Measurements from ENCODE around the gene NOD1.
A peak's percentile ranks its signal among the peaks of the same experiment; 100 is the strongest.
"Not testable (repeated sequence)": the region's sequence is repeated elsewhere in the genome, so short reads cannot be mapped to it uniquely, and the experiment has no call there.

NOD1 gene, protein sequence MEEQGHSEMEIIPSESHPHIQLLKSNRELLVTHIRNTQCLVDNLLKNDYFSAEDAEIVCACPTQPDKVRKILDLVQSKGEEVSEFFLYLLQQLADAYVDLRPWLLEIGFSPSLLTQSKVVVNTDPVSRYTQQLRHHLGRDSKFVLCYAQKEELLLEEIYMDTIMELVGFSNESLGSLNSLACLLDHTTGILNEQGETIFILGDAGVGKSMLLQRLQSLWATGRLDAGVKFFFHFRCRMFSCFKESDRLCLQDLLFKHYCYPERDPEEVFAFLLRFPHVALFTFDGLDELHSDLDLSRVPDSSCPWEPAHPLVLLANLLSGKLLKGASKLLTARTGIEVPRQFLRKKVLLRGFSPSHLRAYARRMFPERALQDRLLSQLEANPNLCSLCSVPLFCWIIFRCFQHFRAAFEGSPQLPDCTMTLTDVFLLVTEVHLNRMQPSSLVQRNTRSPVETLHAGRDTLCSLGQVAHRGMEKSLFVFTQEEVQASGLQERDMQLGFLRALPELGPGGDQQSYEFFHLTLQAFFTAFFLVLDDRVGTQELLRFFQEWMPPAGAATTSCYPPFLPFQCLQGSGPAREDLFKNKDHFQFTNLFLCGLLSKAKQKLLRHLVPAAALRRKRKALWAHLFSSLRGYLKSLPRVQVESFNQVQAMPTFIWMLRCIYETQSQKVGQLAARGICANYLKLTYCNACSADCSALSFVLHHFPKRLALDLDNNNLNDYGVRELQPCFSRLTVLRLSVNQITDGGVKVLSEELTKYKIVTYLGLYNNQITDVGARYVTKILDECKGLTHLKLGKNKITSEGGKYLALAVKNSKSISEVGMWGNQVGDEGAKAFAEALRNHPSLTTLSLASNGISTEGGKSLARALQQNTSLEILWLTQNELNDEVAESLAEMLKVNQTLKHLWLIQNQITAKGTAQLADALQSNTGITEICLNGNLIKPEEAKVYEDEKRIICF

DNA sequence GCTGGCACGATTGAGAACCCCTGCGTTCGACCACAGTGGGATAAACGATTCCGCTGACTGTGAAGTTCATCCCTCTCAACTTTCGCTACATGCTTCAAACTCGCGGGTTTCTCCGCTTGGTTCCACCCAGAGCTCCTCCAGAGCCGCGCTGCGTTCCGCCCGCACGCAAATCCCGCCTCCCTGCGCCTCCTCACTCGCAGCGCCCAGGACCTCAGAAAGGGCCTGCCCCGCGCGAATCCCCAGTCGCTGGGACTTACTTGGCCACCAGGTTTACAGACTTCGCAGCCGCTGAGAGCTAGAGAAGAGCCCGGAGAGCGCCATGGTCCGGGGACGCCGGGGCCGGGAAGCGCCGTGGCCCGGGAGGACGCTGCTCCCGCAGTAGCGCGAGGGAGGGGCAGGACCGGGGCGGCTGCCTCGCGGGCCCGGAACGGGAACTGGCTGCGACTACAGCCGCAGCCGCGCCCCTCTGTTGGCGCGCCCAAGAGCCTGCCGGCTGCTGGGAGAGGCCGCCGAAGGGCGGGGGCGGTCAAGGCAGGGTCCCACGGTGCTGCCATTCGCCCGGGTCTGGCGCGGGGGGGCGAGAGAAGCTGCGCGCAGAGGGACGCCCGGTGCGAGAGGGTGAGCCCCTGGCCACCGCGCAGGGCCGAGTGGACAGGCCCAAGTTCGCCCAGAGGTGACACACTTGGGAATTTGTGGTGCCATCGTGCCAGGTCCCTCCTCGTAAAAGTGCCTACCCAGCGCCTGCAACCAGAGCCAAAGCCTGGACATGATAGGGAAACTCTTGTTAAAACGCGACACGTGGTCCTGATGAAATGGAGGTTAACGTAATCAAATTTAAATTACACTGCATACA is at the start of gene NOD1:
TSS of gene NOD1 (minus strand) at position 436 of the 853 bp plus-strand sequence. CDS start 21,863 bp downstream, outside the sequence.
- DNase-seq, result peak; percentile 80

DNA sequence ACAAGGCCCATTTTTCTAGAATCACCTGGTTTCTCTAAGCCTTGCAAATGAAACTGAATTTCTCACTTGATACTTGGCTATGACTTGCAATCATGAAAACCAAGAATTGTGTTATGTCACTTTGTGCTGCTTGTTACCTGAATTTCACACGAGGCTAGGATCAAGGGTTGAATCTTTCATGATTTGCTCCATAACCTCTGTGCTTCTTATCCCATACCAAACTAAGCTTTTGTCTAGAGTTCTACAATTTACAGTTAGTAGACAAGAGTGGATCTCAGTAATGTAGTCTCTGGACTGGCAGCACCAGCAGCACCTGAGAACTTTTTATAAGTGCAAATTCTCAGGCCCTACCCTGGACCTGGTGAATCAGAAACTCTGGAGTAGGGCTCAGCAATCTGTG is 48.7 kb upstream of the NOD1 start:
- DNase-seq, result not testable (repeated sequence)

DNA sequence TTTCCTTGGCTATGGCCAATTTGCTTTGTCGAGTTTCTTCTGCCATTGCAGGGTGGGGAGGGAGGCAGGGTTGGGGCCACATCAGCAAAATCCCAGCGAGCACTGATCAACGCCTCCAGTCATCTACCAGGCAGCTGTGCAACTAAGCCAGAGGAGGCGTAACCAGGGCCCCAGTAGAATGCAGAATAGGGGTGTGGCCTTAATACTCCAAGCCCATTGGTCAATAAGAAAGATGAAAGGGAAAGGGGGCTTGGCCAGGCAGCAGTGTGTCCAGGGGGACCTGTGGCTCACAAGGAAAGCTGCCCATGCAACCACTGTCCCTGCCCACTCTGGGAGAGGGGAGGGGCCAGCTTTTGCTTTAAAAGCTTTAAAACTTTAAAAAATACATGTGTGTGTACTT is 47.6 kb upstream of the NOD1 start:
- DNase-seq, result no peak

DNA sequence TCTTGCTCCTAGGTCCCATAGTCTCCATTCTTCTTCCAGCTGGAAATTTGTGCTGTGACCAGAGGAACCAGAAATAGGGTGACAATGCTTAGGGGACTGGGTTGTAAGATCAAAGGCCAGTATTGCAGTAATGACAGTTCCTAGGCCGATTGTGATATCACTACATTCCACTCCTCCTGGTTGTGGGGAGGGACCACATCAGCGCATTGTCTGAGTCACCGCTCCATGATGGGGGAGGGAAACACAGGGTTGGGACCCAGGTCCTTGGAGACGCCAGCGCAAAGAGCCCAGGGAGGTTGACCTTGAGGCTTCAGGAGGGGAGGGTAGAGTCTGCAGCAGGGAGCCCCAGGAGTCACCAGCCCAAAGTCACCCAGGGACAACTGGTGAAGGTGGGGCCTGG is 46.8 kb upstream of the NOD1 start:
- no peak for DNase-seq

DNA sequence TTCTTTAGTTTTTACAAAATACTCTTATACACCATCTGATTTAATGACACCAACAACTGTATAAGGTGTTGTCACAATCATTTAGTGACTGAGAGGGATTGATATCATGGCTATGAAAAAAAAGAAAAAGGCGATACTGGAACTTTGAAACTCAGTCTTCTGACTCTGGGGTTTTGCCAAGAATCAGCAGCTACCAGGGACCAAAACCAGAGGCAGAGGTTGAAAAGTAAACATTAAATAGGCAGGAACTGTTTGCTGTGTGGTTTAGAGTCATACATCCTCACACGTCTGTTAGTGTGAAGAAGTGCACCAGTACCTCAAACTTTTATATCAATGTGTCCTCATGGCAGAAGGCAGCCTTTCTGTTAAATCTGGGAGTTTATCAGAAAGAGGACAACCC is 46.0 kb upstream of the NOD1 start:
- DNase-seq, result no peak

DNA sequence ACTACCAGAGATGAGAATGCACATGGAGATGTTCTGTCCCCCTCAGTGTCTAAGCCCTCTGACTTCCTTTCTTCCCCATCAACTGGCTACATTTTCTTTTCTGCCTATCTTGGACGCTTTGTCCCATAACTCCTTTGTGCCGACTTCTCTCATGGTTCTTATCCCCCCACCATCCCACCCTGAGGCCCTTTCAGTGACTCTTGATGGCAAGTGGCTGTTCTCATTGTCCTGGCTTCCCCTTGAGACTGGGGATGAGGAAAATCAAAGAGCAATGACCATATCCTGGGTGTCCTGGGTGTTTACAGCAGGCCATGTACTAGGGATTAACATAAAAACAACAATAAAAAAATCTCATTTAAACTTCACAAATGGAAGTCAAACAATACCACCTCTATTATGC is 44.9 kb upstream of the NOD1 start:
- DNase-seq, result no peak

DNA sequence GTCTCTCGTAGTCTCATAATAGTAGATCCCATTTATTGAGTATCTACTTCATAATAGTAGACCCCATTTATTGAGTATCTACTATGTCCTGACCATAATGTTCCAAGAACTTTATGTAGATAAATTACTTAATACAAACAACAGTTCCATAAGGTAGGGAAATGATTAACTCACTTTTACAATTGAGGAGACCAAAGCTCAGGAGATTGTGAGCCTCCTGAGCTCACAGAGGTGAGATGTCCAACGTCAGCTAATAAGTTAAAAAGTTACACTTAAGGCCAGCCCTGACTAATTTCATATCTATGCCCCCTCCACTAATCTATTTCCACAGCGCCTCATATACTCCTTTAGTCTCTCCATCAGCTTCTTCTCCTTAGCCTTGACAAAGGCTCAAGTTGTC is 43.6 kb upstream of the NOD1 start:
- DNase-seq, result no peak

DNA sequence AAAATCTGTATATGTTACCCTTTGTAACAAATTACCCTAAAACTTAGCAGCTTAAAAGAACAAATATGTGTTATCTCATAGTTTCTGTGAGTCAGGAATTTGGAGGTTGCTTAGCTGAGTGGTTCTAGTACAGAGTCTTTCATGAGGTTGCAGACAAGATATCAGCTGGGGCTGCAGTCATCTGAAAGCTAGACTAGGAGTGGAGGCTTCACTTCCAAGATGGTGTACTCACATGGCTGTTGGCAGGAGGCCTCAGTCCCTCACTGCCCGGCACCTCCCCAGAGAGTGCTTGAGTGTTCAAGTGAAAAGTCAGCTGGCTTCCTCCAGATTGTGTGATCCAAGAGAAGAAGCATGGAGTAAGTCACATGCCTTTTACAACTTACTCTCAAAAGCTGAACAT is 42.9 kb upstream of the NOD1 start:
- DNase-seq, result no peak

DNA sequence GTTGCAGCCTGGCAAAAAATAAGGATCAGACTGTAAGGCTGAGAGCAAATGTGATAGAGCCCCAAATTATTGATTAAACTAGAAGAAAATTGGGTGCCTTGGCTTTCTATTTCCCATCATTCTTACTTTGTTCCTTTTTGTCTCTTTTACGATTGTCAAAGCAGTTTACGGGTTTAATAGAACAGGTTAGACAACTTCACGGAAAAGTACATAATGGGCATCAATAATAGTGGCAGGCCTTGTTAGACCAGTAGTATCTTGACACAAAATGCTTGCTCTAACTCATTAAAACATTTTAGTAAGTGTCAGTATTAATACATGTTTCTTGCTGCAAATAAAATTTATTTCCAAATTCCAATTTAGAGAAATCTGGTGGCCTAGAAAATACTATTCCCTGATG is 40.5 kb upstream of the NOD1 start:
- DNase-seq, result no peak

DNA sequence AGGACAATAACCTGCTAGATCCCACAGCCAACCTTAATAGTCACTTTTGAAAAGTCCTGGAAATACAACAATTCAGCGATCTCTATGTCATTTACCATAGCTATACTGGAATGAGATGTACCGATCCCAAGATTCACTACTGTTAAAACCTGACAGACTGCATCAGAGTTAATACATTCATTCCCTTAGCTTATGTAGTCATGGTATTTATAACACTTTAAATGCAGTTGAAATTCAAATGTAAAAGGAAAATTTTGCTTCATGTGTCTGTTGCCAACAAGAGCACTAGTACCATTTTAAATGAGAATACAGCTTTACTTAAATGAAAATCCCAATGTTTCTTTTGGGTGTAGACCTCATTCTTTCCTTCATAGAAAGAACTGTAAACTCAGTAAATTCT is 37.2 kb upstream of the NOD1 start:
- DNase-seq, result no peak

DNA sequence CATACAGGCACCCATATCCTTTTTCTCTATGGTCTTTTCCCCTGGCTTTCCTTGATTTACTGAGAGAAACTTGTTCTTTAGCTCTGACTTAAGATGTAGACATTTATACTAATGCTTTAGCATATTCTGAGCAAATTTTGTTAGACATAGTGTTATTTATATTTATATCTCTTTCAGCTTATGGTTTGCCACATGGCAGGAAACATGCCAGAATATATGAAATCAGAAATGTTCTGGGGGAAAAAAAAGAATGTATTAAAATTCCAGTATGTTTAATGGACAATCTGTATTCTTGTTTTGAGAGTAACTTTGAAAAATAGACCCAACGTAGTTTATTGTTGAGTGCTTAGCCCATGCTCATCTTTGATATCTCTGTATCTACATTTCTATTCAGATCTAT is 36.2 kb upstream of the NOD1 start:
- DNase-seq, result no peak

DNA sequence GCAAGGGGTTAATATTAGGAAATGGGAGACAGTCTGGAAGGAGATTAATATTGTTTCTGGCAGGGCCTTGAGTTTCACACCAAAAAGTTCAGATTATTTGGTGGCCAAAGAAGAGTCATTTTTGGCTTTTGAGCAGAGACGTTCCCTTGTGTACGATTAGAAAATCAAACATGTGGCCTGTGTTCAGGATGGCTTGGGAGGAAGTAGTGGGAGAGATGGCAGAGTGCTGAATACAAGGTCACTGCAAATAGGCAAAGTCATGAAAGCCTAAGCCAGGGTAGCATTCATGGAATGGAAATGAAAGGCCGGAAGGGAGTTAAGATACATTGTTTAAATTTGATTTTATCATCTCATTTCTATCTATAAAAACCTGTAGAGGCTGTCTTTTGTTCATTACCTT is 35.6 kb upstream of the NOD1 start:
- DNase-seq, result no peak

DNA sequence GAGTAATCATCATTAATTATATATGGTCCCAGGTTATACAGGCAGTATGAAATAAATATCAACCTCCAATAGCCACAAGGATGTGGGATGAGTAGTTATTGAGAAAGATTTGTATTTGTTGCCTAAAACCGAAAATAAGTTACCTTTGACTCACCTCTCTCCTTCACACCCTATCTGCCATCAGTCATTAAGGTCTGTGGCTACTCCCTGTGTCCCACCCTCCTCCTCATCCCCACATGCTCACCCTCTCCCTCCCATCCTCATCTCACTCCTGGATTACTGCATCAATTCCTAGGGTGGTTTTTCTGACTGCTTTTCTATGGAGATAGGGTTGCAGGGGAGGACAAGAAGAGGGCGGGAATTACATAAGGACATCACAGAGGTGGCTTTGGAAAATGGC is 35.2 kb upstream of the NOD1 start:
- no peak for DNase-seq

DNA sequence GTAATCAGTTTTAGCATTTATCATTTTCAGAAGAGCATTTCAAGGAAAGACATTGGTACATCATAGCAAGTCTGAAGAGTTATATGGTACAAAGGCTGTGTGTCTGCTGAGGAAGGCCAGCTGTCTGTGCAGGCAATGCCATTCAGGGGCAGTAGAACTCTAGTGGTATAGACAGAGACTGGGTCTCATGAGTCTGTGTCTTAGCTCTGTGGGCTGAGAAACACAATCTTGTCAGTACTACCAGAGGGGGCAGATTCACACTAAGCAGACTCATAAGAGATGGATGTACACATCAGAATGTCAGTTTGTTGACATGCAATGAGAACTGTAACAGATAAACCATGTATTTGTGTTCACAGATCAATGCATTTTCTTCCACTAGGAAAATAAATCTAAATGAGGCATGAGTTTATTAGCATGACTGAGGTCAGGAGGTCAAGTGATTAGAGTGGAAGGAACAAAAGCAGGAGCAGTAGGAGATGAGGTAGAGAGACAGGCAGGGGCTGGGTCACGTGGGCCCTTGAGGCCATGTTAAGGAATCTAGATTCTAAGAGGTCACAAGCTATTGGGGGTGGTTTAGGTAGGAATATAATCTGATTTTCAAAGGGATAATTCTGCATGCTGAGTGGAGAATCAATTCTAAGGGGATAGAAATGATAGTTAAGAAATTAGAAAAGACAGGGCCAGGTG is 33.5 kb upstream of the NOD1 start:
- DNase-seq, result no peak

DNA sequence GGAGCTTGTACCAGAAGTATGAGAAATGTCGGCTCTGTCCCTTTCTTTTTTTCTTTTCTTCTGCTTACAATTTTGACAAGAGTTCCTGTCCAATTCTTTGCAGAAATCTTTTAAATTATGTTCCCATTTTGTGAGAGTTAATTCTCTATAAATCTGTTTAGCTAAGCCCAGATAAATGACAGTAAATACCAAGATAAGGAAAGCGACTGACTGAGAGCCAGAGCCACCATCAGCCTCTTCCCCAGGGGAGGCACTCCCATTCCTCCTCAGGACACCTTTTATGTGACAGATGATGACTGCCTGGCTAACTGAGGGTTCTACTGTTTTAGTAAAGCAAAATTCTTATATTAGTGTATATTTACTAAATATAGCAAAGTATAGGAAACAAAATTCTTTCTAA is 32.9 kb upstream of the NOD1 start:
- no peak for DNase-seq

DNA sequence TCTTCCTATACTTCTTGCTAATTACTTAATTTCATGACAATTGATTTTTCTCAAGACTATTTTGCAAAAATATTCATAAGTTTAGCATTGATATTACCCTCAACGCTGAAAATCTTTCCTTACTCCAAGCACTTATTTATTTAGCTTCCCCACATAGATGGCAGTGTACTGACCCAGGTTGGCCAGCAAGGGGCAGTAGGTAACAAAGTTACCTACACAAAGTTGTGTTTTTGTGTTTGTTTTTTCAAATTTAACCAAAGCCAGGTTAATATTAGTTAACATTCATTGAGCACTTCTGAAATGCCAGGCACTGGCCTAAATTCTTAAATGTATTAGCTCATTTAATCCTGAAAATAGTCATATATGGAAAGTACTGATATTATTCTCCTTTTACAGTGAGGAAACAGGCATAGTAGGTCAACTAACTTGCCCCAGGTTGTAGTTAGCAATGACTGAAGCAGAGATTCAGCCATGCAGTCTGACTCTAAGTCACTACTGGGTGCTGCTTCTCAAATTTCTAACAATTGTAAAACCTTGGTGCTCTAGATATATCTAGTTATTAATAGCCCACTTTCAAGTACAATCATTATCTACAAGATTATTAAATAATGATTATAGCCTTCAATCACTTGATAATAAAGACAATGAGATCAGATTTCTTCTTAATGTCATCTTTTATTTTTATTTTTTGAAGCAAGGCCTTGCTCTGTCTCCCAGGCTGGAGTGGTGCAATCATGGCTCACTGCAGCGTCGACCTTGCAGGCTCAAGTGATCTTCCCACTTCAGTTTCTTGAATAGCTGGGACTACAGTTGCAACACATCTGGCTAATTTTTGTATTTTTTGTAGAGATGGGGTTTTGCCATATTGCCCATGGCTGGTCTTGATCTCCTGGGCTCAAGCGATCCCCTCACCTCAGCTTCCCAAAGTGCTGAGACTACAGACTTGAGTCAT is 31.8 kb upstream of the NOD1 start:
- DNase-seq, result peak; percentile 51

DNA sequence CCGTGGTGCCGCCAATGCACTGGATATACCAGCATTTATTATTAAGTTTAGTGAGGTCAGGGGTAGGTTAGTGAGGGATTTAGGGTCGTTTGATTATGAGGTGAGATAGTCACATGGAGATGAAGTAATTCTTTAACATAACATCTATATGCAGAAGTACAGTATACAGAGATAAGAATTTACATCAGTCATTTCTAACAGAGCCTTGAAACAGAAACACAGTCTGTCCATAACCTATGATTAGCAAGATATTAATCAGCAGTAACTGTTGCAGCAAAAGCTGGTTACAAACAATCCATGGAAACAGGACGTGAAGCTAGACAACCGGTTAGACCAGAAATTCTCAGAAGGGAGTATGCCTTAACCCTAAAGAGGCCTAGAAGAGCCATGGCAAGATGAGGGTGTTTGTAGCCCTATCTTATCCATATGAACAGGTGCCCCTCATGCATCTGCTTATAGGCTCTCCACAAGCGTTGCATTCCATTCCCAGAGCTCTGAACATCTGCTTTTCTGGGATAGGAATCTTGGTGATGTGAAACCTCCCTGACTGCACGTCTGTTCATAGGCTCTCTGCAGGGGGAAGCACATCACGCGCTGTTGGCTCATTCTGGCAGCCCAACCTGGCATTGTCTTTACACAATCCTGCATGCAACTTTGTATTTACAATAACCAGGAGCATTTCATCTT is 30.7 kb upstream of the NOD1 start:
- DNase-seq, result not testable (repeated sequence)

DNA sequence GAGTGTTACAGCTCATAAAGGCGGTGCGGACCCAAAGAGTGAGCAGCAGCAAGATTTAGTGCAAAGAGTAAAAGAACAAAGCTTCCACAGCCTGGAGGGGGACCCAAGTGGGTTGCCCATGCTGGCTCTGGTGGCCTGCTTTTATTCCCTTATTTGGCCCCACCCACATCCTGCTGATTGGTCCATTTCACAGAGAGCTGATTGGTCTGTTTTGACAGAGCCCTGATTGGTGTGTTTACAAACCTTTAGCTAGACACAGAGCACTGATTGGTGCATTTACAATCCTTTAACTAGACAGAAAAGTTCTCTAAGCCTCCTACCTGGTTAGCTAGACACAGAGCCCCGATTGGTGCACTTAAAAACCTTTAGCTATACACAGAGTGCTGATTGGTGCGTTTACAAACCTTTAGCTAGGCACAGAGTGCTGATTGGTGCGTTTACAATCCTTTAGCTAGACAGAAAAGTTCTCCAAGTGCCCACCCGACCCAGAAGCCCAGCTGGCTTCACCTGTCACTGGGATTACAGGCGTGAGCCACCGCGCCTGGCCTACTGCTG is 28.8 kb upstream of the NOD1 start:
- not testable (repeated sequence) for DNase-seq

DNA sequence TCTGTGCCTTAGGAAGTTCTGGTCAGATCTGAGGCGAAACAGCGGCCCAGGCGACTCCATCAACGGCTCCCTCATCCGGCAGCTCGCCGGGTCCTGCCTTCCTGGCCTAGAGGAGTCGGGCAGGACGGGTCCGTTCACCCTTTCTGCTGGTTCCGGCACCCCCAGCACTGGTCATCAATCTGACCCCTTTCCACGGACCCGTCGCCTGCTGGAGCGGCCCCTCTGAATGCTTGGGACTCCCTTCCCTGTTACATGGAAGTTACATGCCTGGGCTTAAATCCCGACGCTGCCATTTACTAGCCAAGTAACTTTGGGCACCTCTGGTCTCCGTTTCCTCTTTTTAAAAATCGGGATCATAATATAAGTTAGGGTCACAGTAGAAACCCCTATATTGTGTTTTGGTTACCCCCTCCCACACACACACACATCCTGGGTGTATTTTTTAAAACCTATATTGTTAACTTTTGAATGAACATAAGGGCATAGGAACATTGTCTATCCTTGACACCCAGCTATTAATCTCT is 26.7 kb upstream of the NOD1 start:
- DNase-seq, result no peak
